Activated CD8-positive, alpha-beta memory T cell treated with anti-CD3 and anti-CD28 coated beads, Interleukin-2, amount 50 U/mL, for 48 hours (primary cell): ENCODE data around the gene SLX4IP.
A peak's percentile ranks its signal among the peaks of the same experiment; 100 is the strongest.

Experiments used
- DNase-seq: peaks from one replicate; pipeline ENCODE4 v3.0.0-alpha.2; 2020

The SLX4IP gene

GRCh38 chr20:10554285-10554684 lies 119.2 kb downstream of the SLX4IP start:
- DNase-seq, result no peak

- DNase-seq, result no peak
Measured at GRCh38 chr20:10555393-10555792, 120.3 kb downstream of the SLX4IP start.

GRCh38 chr20:10555865-10556308 lies 120.8 kb downstream of the SLX4IP start:
- DNase-seq, result no peak

GRCh38 chr20:10556519-10557083 lies 121.5 kb downstream of the SLX4IP start:
- DNase-seq, result no peak

- no peak for DNase-seq
Measured at GRCh38 chr20:10557685-10558084, 122.6 kb downstream of the SLX4IP start.

GRCh38 chr20:10558635-10559187 lies 123.6 kb downstream of the SLX4IP start:
- peak; percentile 57 for DNase-seq

DNA sequence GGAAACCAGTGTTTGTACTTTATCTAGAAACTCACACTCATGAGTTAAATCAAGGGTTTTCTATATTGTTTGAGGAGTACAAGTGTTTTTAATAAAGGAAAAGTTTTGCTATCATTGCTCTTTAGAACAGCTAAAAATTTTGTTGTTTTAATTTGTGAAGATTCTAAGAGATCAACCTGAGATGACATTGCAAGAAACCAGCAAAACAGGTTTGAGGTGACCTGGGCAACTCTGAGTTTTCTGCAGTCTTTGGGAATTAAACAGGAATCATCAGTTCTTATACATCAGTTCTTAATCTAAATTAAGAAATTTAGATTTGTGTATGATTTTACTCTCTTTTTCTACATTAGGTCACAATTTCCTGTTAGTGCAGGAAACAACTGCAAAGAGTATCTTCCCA lies 124.2 kb downstream of the SLX4IP start:
- DNase-seq, result no peak

- DNase-seq, result no peak
Measured at GRCh38 chr20:10560686-10561085, 125.6 kb downstream of the SLX4IP start.

DNA sequence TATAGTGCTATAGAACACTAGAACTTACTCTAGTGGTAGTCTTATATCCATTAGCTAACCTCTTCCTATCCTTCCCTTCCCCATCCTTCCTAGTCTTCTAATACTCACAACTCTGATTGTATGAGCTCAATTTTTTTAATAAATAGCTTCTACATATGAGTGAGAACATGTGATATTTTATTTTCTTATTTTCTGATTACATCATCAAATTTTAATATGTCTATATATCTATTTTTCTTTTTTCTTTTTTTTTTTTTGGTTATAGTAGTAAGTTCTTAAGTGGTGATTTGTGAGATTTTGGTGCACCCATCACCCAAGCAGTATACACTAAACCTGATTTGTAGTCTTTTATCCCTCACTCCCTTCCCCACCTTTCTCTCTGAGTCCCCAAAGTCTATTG lies 126.2 kb downstream of the SLX4IP start:
- no peak for DNase-seq

GRCh38 chr20:10562899-10563298 lies 127.8 kb downstream of the SLX4IP start:
- DNase-seq, result no peak

- DNase-seq, result no peak
Measured at GRCh38 chr20:10563935-10564492, 128.9 kb downstream of the SLX4IP start.

DNA sequence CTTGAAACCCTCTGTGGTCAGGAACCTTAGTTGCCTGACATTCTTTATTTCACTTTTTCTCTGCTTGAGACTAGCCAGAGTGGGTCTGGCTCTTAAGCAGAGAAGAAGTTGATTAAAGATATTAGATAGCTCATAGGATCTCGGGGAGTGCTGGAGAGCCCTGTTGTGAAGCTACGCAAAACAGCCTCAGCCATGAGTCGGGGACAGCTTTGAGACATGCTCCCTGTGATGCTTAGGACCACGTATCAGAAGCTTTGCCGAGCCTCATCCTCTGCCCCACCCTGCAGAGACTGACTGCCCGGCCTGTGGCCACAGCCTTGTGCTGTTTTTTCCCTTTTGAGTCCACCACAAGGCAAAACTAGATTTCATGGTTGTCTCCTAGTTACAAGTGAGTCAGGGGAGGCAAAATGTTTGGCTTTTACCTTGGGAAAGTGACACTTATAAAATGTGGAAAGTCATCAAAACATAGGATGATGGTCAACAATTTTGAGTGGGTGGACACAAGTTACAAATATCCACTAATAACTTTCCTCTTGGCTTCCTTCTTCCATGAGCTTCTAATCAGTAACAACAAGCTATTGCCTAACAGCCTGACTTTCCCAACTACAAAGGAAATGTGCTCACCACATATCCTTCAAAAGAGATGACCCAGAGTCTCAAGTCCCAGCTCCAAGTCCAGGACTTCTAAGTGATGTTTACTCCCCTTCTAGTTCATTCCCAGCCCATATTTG lies 130.3 kb downstream of the SLX4IP start:
- no peak for DNase-seq

DNA sequence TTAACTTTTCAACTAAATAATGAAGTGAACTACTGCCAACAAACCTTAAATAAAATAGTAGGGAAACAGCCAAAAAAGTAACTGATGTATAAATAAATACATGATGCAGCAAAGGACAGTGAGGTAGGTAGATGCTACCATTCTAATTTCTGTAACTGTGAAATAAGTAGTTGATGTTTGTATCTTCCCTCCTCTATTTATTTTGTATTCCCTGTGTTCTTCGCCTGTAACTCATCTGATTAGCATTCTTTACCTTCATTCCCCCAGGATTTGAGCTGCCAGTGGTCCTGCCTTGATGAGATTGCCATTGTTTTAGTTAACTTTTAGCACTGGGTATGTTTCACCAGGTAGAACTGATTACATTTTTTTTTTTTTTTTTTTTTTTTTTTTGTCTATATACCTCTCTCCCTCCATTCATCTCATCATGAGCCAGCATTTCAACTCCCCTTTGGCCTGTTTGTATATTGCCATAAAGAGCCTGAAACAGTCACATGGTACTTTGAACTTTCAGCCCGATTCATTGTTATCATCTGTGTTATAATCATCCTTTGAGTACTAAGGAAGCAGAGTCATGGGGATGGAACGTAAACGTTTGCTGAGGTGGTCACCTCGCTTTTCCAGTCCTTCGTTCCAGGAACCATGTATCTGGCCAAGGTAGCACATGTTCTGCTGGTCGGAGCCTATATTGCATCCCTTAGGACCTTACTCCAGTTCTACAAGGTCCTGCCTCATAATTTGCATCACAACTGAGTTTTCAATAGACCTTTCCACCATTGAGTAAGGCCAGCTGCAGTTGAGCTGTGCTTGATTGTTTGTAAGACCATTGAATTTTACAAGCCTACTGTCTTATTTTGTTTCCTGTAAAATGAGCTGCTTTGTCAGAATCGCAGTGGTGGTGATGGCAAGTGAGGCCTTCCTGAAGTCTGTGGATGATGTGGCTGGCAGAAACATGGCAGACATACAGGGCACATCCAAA lies 131.1 kb downstream of the SLX4IP start:
- no peak for DNase-seq

DNA sequence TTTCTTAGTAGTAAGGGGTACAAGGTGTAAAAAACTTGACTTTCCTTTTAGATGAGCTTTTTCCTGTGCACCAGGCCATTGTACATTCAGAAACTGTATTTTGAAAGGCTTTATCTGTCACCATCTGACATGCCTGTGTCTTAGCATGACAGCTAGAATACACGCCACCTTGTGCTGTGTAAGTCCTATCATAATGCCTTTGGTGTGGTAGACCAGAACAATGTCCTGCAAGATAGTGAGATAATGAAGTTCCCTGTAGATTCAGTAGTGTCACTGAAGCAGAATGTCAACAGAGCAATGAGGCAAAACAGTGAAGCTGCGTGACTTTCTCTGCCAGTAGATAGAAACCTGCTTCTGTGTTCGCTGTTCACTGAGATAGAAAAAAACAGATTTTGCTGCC lies 132.9 kb downstream of the SLX4IP start:
- no peak for DNase-seq

- no peak for DNase-seq
Measured at GRCh38 chr20:10571313-10571815, 136.3 kb downstream of the SLX4IP start.

DNA sequence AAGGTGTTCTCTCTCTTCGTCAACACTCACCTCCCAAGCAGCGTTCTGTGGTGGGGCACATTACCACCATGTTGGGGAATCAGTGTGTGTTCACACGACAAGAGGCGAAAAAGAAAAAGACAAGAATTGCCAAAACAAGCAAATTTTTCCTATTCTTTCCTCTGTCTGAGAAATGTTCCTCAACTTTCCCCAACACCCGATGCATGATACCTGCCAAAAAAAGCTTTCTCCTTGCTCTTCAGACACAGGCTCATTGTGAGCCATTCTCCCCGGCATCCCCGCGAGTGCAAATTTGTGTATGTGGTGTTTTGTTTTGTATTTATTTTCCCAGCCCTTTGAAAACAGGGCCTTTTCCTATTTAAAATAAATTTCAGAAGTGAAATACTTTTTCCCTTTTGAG lies 137.7 kb downstream of the SLX4IP start:
- DNase-seq, result no peak

- DNase-seq, result no peak
Measured at GRCh38 chr20:10573273-10573950, 138.3 kb downstream of the SLX4IP start.

DNA sequence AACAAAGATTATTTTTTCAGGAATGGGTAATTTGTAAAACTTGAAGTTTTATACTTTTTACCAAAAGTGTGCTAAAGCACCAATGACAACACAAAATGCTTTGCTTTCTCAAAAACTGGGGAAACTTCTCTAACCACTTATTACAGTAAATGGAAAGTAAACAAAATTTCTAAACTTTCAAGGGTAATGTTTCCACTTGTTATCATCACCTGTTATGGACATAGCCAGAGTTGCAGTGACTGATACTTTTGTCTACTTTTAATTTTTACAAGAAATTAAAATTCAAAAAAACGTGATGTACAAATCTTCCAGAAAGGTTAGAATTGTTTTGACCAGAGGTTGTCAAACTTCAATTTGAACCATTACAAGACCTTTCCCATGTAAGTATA lies 138.8 kb downstream of the SLX4IP start:
- DNase-seq, result no peak

DNA sequence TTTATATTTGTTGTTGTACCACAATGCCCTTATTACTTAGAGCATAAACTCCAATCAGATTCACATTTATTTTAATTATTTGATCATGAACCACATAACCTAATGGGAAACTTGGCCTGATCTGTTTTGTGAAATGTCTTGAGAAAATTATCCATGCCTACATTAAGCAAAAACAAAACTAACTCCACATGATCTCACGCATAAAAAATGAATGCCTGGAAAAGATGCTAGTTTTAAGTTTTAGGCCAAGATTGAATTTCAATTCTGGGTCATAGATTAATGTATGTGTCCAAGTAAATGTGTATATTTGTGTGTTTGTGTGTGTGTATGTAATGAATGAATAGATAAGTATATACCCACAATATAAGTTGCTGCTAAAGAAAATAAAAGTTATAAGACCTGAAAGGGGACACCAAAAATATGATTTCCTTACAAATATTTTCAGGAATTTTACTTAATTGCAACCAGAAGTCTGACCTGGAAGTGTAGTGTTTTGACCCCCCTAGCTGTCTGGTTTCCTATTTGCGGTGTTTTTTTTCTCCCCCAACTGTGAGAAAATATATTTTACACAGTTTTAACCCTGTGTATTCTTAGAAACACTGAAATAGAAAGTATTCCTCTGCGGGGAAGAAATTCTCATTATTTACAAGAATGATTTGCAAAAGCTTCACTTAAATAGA lies 141.4 kb downstream of the SLX4IP start:
- no peak for DNase-seq

DNA sequence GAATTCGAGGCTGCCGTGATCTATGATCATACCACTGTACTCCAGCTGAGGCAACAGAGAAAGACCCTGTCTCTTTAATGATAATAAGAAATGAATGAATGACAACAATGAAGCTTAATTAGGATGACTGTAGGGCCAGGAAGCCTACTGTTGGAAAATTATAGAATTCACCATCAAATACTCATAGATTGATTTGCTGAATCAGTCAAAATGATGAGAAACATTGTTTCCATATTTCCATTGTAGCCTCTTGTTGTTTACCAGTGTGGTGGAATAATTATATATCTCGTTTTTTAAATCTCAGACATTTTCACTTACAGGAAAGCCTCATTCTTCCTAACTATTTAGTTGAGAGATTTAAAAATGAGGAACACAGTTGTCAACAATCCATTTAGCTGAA lies 142.5 kb downstream of the SLX4IP start:
- DNase-seq, result no peak

DNA sequence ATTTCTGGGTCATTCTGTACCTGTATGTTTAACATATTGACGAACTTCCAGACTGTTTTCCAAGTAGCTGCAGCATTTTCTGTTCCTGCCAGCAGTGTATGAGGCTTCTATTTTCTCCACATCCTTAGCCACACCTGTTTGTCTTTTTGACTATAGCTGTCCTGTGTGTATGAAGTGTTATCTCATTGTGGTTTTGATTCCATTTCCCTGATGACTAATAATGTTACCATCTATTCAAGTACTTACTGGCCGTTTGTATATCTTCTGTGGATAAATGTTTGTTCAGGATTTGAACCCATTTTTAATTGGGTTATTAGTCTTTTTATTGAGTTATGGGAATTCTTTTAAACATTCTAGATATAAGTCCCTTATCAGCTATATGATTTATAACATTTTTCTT lies 143.5 kb downstream of the SLX4IP start:
- DNase-seq, result no peak

GRCh38 chr20:10579942-10580341 lies 144.8 kb downstream of the SLX4IP start:
- no peak for DNase-seq
